ENCODE results near the gene RASL10A. TPM values are rescaled to one million over a fixed set of nuclear protein-coding genes. Genes with fewer than 3 reads are reported as not detected.
A peak's percentile ranks its signal among the peaks of the same experiment; 100 is the strongest.

RASL10A gene
- polyA plus RNA-seq, 4 donors, result 0.22 to 0.24 TPM; not detected in 2

DNA sequence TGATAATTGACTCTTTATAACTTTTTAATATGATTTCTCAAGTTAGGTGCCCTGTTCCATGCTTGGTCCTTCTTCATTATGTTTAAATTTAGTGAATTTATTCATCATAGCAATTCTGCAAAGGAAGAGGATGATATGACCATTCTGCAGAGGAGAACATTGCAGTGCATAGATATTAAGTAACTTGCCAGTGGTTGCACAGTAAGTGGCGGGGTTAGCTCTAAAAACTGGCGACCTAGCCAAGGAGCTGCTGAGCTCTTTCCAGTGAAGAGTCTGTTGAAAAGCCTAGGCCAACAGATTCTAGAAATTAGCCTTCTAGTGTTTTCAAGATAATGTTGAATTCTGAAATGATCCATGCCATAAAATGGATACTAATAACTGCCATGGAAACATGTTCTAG lies 42.9 kb downstream of the RASL10A start:
- DNase-seq (ENCODE audit: low read depth in 4 of 4, low spot score in 3 of 4), result no peak

DNA sequence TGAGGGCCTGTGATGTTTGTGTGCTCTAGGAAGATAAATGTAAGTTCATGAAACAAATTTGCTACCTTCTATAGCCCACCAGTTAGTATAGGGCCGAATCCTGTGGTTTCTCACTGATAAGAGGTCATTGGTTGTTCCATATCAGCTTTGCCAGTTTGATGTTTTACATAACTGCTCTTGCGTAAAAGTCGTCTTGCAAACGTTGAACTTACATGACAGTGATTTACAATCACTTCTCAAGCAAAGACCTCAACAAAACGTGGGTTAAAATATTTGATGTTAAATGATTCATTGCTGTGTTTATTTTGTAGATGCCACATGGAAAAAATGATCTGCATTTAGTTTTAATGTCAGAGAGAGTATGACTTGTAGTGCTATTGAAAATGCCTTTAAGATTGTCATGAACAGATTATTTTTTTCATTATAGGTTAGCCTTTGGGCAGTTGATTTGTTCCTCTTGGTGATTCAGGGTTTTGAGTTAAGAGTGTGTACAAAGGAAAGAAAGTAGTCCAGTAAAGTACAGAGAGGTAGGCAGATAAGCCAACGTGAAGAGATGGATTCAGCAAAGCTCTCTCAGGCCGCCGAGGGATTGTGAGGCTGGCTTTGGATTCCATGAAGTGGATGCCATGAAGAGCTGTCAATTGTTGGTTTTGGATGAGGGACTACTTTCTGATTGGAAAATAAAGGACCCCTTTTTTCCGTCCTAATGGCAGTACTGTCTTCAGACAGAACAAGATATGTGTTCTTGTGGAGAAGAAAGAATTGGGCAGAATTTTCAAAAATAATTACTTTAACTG lies 44.8 kb downstream of the RASL10A start:
- DNase-seq (ENCODE audit: low read depth in 4 of 4, low spot score in 3 of 4), result no peak

DNA sequence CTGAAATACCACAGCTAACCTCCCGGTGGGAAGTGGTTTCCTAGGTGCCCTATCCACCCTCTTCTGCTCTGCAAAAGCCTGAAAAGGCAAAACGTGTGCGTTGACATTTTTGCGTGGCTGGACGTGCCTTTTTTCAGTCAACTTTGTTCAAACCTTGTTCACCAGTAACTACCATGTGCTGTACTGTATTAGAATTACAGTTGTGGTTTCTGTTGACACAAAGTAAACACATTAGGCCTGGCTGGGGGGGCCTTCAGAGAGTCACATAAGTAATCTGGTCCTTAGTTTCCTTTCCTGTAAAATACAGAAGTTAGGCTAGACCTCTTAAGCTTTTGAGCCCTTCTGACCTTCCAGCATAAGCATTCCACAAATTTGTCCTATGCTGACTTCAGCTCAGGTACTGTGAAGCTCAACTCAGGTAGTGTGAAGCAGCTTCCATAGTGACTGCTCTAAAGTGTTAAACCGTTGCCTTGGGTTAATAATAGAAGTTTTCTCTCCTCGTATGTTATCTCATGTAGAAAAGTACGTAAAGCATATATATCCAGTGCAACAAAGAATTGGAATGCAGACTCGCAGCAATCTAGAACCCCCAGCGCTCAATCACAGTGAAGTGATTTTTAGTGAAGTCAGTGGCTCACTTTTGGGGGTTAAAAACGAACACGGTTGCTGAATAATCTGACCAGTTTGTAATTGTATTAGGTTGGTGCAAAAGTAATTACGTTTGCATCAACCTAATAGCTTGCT lies 45.6 kb downstream of the RASL10A start:
- no peak for DNase-seq (ENCODE audit: low read depth in 4 of 4, low spot score in 3 of 4)

DNA sequence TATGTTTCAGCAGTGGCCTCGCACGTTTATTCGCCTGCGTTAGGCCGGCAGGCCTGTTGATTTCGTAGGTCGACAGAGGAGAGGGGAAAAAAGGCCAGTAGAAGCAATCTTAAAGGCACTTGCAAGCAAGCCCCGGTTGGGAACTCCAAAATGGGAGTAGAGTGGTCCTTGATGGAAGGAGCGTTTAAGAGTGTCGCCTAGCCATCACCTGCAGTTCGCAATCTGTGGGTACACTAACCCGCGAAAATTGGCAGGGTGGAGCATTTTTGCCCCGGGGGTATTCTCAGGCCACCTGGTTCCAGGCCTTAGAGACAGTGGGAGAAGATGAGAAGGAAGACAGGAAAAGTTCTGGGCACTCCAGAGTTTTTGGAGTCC lies 46.3 kb downstream of the RASL10A start:
- DNase-seq (ENCODE audit: low read depth in 4 of 4, low spot score in 3 of 4), result no peak

DNA sequence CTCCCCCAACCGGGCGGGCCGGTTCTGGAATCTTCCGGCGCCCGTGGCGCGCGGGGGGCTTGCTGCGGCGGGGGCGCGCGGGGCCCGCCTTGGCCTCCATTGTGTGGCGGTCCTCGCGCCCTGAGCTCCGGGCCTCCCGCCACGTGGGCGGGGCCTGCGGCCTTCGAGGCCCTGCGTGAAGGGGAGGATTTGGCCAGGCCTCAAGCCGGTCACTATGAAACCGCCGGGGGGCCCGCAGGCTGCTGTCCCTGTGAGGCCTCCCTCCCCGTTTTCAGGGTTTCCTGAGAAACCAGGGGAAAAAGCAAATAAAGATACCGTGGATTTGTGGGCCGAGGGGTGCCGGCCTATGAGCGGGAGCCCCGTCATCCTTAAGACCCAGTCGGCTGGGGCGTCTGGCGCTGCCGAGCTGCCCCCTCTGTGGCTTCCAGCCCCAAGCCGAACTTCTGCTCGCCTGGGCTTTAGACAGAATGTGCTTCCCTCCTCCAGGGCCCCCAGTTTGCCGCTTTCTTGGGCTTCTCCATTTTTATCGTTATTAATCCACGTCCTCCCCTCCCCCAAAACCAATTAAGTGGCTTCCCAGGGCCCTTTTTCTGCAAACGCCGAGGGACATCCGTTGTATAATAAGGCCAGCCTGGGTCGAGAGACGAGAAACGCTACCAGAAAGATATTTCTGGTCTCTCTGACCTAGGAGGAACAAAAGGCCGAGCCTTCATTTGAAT lies 46.8 kb downstream of the RASL10A start:
- DNase-seq (ENCODE audit: low read depth in 4 of 4, low spot score in 3 of 4), result peak in 2 of 4 donors; percentile 18 to 36

DNA sequence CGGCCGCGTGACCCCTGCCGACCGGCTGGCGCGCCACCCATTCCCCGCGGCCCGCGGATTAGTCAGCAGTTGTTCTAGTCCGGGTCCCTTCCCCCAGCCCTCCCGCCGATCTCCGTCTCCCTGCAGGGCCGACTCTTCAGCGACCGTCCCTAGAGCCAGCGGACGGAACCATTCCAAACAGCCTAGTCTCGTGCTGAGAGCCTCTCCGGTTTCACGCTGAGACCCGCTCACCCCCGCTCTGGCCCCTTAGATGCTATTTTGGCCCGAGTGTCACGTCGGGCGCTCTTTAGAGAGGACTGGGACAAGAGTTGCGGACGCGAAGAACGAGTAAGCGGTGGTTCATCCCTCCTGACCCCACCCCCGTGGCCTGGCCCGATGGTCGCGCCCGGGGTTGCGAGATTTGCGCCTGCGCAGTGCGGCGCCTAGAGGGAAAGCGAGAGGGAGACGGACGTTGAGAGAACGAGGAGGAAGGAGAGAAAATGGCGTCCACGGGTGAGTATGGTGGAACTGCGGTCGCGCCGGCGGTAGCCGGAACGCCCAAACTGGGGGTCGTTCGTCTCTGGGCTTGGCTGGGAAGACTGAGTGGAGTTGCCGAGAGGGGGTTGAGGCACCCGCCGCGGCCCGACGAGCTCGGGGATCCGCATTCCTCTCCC lies 47.5 kb downstream of the RASL10A start, which contains the start of the genes EWSR1 and RHBDD3:
EWSR1 (plus strand) TSS at position 411 of the 653 bp plus-strand sequence; CDS start at position 480, 69 bp downstream.
RHBDD3 (minus strand) TSS at position 124 of the 653 bp plus-strand sequence. CDS start 2,355 bp downstream, outside the sequence.
- peak; percentile 89 to 99 (median 90) for DNase-seq (ENCODE audit: low read depth in 4 of 4, low spot score in 3 of 4)

DNA sequence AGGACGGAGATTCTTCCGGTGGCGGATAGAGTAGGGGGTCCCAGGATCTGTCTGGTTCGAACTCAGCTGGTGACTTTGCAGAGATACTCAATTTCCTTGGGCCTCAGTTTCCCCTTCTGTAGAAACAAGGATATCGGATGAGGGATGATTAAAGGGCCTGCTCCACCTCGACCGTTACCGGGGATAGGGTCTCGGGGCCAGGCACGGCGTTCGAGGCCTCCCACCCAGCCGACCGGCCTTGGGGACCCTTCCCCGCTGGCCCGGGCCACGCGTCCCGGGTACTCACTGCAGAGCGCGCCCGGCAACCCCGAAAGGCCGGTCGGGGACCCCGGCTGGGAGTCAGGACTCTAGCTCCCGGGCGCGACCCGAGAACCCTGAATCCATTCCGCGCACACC lies 48.0 kb downstream of the RASL10A start:
- DNase-seq (ENCODE audit: low read depth in 4 of 4, low spot score in 3 of 4), result no peak

DNA sequence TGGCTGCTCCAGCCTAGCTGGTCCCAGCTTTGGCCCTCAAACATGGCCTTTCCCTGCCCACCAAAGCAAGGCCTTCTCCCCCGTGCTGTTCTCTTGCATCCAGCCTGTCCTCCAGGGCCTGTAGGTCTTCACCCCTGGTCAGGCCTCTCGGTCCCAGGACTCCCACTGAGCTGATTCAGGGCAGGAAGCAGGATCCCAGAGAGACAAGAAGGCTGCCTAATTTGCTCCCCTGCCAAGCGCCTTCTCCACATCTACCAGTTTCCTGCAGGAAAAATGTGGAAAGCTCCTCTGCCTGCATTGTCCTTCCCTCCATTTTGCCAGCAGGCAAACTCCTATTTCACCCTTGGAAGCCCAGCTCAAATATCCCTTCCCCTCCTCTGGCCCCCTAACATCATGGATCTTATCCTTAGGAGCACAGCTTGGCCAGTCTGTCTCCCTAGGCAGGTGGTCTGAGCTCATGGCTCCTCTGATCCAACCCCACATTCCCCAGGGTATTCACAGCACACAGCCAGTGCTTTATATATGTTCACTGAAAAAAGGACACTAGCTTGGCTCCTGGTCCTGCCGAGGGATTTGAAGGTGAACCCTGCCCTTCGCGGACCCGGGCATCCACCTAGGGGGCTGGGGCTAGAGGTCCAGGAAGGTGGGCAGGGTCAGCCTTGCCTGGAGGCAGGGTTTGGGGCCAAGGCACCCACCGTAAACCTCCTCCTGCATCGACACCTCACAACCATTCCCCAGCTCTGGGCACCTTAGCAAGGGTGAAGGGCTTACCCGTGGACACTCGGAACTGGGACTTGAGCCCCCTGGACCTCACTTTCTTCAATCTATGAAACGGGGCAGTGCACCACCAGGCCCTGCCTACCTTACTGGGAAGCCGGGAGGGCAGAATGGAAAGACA lies 48.7 kb downstream of the RASL10A start:
- no peak for DNase-seq (ENCODE audit: low read depth in 4 of 4, low spot score in 3 of 4)

DNA sequence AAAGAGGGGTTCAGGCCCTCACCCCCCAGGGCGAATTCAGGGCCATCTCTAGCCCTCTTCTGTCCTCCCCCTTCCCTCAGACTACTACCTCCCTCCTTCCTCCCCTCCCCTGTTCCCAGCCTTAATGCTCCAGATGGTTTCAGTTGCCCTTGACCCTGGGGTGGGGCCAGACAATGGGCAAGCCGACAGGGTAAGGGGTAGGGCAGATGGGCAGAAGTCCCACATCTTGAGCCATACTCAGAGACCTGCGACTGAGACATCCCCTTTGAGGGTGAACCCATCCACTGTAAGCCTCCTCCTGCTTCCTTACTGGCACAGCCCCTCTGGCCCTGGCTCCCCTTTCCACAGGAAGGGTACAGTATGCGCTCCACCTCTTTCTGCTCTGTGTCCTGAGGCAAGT lies 49.6 kb downstream of the RASL10A start:
- no peak for DNase-seq (ENCODE audit: low read depth in 4 of 4, low spot score in 3 of 4)

DNA sequence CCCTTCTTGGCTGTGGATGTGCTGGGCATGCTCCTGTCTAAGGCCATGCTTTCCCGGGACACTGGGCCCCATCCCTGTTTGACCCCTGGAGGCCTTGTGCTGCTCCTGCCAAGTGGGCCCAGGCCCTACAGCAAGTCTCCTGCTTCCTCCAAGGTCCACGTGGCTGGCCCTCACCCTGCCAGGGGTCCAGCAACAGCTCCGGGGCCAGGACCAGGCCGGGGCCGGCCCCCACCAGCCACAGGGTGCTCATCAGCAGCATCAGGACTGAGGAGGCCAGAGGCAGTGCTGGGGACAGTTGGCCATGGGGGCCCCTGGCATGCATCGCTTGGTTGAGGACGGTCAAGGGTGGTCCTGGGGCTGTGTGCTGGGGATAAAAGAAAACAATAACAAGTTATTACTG lies 50.2 kb downstream of the RASL10A start:
- DNase-seq (ENCODE audit: low read depth in 4 of 4, low spot score in 3 of 4), result no peak

DNA sequence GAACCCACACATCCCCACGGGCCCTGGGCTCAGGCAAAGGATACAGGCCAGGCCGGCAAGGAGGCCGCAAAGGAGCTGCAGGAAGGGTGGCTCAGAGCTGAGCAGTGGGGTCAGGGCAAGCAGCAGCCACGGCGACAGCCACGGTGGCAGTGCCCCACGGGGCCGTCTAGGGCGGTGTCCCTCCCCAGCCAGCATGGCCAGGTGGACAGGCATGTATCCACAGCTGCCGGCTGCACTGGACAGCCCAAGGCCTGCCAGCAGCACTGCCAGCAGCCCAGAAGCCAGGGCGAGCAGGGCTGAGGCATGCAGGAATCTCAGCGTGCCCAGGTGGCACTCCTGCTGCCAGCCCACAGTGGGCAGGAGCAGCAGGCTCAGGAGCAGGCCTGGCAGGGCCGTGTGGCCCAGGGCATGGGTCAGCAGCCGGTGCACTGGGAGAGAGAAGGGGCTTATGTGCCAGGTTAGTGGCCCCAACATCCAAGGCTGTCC lies 51.7 kb downstream of the RASL10A start:
- no peak for DNase-seq (ENCODE audit: low read depth in 4 of 4, low spot score in 3 of 4)

Other genes with a start within 250 kb of the RASL10A start
- 10 to 100 TPM; 21.1 to 28.5 (median 24.8) TPM for gene KREMEN1, start 242.7 kb downstream of the RASL10A start, polyA plus RNA-seq (ENCODE audit: insufficient read length in 4 of 4)
- 100 to 1,000 TPM in 1 of 4 donors, 10 to 100 TPM in 3; 73.9 to 115 (median 78.5) TPM for gene EMID1, start 109.8 kb downstream of the RASL10A start, polyA plus RNA-seq (ENCODE audit: insufficient read length in 4 of 4)
- gene RHBDD3, start 47.7 kb downstream of the RASL10A start, polyA plus RNA-seq (ENCODE audit: insufficient read length in 4 of 4), result 10 to 100 TPM; 25.4 to 37.8 (median 27.1) TPM
- 100 to 1,000 TPM; 281 to 341 (median 320) TPM for gene EWSR1, start 47.4 kb downstream of the RASL10A start, polyA plus RNA-seq (ENCODE audit: insufficient read length in 4 of 4)
- 1 to 10 TPM; 6.9 to 9.3 (median 7.1) TPM for gene GAS2L1, start 9.0 kb downstream of the RASL10A start, polyA plus RNA-seq (ENCODE audit: insufficient read length in 4 of 4)
- 10 to 100 TPM; 41.6 to 49.7 (median 45.5) TPM for gene AP1B1, start 72.9 kb upstream of the RASL10A start, polyA plus RNA-seq (ENCODE audit: insufficient read length in 4 of 4)
- gene RFPL1, start 122.9 kb upstream of the RASL10A start, polyA plus RNA-seq (ENCODE audit: insufficient read length in 4 of 4), result 1 to 10 TPM; 1.2 to 1.6 (median 1.4) TPM
- 10 to 100 TPM in 3 of 4 donors, 1 to 10 TPM in 1; 7.9 to 10.8 (median 10.5) TPM for gene NEFH, start 164.5 kb upstream of the RASL10A start, polyA plus RNA-seq (ENCODE audit: insufficient read length in 4 of 4)
- 10 to 100 TPM; 20.7 to 32.4 (median 26.8) TPM for gene THOC5, start 238.1 kb upstream of the RASL10A start, polyA plus RNA-seq (ENCODE audit: insufficient read length in 4 of 4)

Measured in right renal pelvis (tissue), 4 donors.